ENCODE results near the gene HKDC1. TPM values are rescaled to one million over a fixed set of nuclear protein-coding genes. Genes with fewer than 3 reads are reported as not detected.
A peak's percentile ranks its signal among the peaks of the same experiment; 100 is the strongest.

HKDC1 gene
- total and polyA plus RNA-seq, 11 donors: 0.11 to 0.19 (median 0.14) TPM; not detected in 8

- H3K4me3 ChIP-seq: peak overlapping the region in 1 of 12 donors; percentile 16
- ATAC-seq (peak in 3 of 4 donors; percentile 24 to 47 (median 36)), DNase-seq (no peak)
- peaks cover 0 to 31% (median 0%) of the 10 kb centered on the region in 12 donors for H3K4me1 ChIP-seq
- no peaks in the 10 kb centered on the region for H3K36me3 ChIP-seq
- H3K27ac ChIP-seq: peak overlapping the region in 1 of 12 donors; percentile 69
- H3K27me3 ChIP-seq: peaks cover 0 to 6% (median 0%) of the 10 kb centered on the region in 9 donors
- TF ChIP-seq POLR2A (IDR thresholded peaks at IDR 0.05) (no peak), CTCF (IDR thresholded peaks at IDR 0.05) (peak; percentile 35 to 77 (median 61))
- 50 to 68% (median 55%) methylated on average over 10 to 11 of the region's 11 CpGs for WGBS, 4 donors
- H3K9me3 ChIP-seq: no peaks in the 10 kb centered on the region
- intact Hi-C loops (cut with DNase I): no loop called here
Observed at GRCh38 chr10:69222157-69223027, 2.3 kb downstream of the HKDC1 start.

GRCh38 chr10:69223028-69223342 lies 2.9 kb downstream of the HKDC1 start:
- Histone ChIP-seq H3K27me3 (peaks cover 0 to 6% (median 0%) of the 10 kb centered on the region in 9 donors), H3K36me3 (no peaks in the 10 kb centered on the region), H3K4me3 (no peak overlapping the region), H3K9me3 (no peaks in the 10 kb centered on the region), H3K27ac (peak overlapping the region in 1 of 12 donors; percentile 69), H3K4me1 (peaks cover 0 to 31% (median 0%) of the 10 kb centered on the region in 12 donors)
- DNase-seq (no peak), ATAC-seq (no peak)
- 12 to 34% (median 24%) methylated on average over 1 of the region's 1 CpG for WGBS, 4 donors
- TF ChIP-seq POLR2A (IDR thresholded peaks at IDR 0.05) (no peak), CTCF (IDR thresholded peaks at IDR 0.05) (no peak)
- intact Hi-C loops (cut with DNase I): no loop called here

GRCh38 chr10:69224862-69225657 lies 4.9 kb downstream of the HKDC1 start:
- H3K36me3 ChIP-seq: no peaks in the 10 kb centered on the region
- 61 to 67% (median 64%) methylated on average over 10 of the region's 10 CpGs for WGBS, 4 donors
- H3K27me3 ChIP-seq: no peaks in the 10 kb centered on the region
- DNase-seq (no peak), ATAC-seq (peak in 1 of 4 donors; percentile 24)
- intact Hi-C loops (cut with DNase I): no loop called here
- H3K4me3 ChIP-seq: no peak overlapping the region
- H3K4me1 ChIP-seq: peaks cover 0 to 48% (median 0%) of the 10 kb centered on the region in 12 donors
- H3K9me3 ChIP-seq: no peaks in the 10 kb centered on the region
- H3K27ac ChIP-seq: peak overlapping the region in 1 of 12 donors; percentile 51
- no peak for TF ChIP-seq CTCF (IDR thresholded peaks at IDR 0.05)
- TF ChIP-seq POLR2A (IDR thresholded peaks at IDR 0.05): no peak

GRCh38 chr10:69225681-69226080 lies 5.5 kb downstream of the HKDC1 start:
- peak in 1 of 4 donors; percentile 14 for ATAC-seq
- H3K27me3 ChIP-seq: no peaks in the 10 kb centered on the region
- no peak for DNase-seq
- H3K9me3 ChIP-seq: no peaks in the 10 kb centered on the region
- no peak for TF ChIP-seq CTCF (IDR thresholded peaks at IDR 0.05)
- no peak for TF ChIP-seq POLR2A (IDR thresholded peaks at IDR 0.05)
- no peak overlapping the region for H3K4me3 ChIP-seq
- intact Hi-C loops (cut with DNase I): no loop called here
- peak overlapping the region in 1 of 12 donors; percentile 51 for H3K27ac ChIP-seq
- WGBS, 4 donors: 64 to 92% (median 84%) methylated on average over 7 to 10 of the region's 10 CpGs
- no peaks in the 10 kb centered on the region for H3K36me3 ChIP-seq
- peaks cover 0 to 50% (median 0%) of the 10 kb centered on the region in 12 donors for H3K4me1 ChIP-seq

Data from heart left ventricle (tissue), 16 donors.